GM23248 (cell line): ENCODE results near the gene UBE2N. TPM values are rescaled to one million over a fixed set of nuclear protein-coding genes. Genes with fewer than 3 reads are reported as not detected.
A peak's percentile ranks its signal among the peaks of the same experiment; 100 is the strongest.

Experiments
- DNase-seq: peaks from one replicate; pipeline ENCODE4 v3.0.0-alpha.2; 2015
- H2AFZ ChIP-seq: fragments of 200-600 bp; sonication (generic); 2 replicates; pipeline ENCODE4 v1.6.1; 2016; ENCODE audit warnings: antibody characterized with exemption
- H3F3A ChIP-seq: fragments of 200-600 bp; sonication (generic); 2 replicates; pipeline ENCODE4 v1.6.1; 2016; ENCODE audit warnings: mild to moderate bottlenecking, antibody characterized with exemption, mixed run types; ENCODE audit not compliant: insufficient read depth
- H3K27ac ChIP-seq: fragments of 200-600 bp; sonication (generic); 2 replicates; pipeline ENCODE4 v1.5.1; 2016; ENCODE audit warnings: mild to moderate bottlenecking
- H3K27me3 ChIP-seq: fragments of 200-600 bp; sonication (generic); replicated peaks from 2 replicates; pipeline ENCODE4 v1.6.1; 2016; ENCODE audit warnings: mild to moderate bottlenecking; ENCODE audit not compliant: insufficient read depth
- H3K36me3 ChIP-seq: fragments of 200-600 bp; sonication (generic); 2 replicates; pipeline ENCODE4 v1.6.1; 2016; ENCODE audit warnings: low read depth, mild to moderate bottlenecking
- H3K4me1 ChIP-seq: fragments of 200-600 bp; sonication (generic); 2 replicates; pipeline ENCODE4 v1.6.1; 2016; ENCODE audit warnings: mild to moderate bottlenecking; ENCODE audit not compliant: insufficient read depth
- H3K4me2 ChIP-seq: fragments of 200-600 bp; sonication (generic); one replicate; pipeline ENCODE4 v1.6.1; 2016; ENCODE audit warnings: mild to moderate bottlenecking; ENCODE audit not compliant: unreplicated experiment
- H3K4me3 ChIP-seq: fragments of 200-600 bp; sonication (generic); 2 replicates; pipeline ENCODE4 v1.5.1; 2016; ENCODE audit warnings: mild to moderate bottlenecking
- H3K79me2 ChIP-seq: fragments of 200-600 bp; sonication (generic); 2 replicates; pipeline ENCODE4 v1.6.1; 2016; ENCODE audit warnings: mild to moderate bottlenecking; ENCODE audit not compliant: insufficient read depth
- H3K9ac ChIP-seq: fragments of 200-600 bp; sonication (generic); 2 replicates; pipeline ENCODE4 v1.6.1; 2016; ENCODE audit warnings: mild to moderate bottlenecking
- H3K9me2 ChIP-seq: fragments of 200-600 bp; sonication (generic); 2 replicates; pipeline ENCODE4 v1.6.1; 2016; ENCODE audit warnings: mixed run types, mild to moderate bottlenecking, moderate library complexity; ENCODE audit not compliant: insufficient read depth
- H3K9me3 ChIP-seq: fragments of 200-600 bp; sonication (generic); one replicate; pipeline ENCODE4 v1.6.1; 2017; ENCODE audit warnings: low read depth
- H4K20me1 ChIP-seq: fragments of 200-600 bp; sonication (generic); 2 replicates; pipeline ENCODE4 v1.6.0; 2016; ENCODE audit not compliant: insufficient read depth
- EZH2 ChIP-seq: fragments of 200-600 bp; sonication (generic); IDR thresholded peaks from 2 replicates; pipeline ENCODE4 v1.6.1; 2018; ENCODE audit warnings: antibody characterized with exemption, mild to moderate bottlenecking; ENCODE audit not compliant: insufficient read depth, poor library complexity, severe bottlenecking
- EZH2phosphoT487 ChIP-seq: fragments of 200-600 bp; sonication (generic); IDR thresholded peaks from 2 replicates; pipeline ENCODE4 v1.6.1; 2018; ENCODE audit warnings: antibody characterized with exemption, moderate library complexity, mild to moderate bottlenecking, low read depth; ENCODE audit not compliant: insufficient read depth
- WGBS, 2 experiments: methylation state at CpG; one replicate each; pipeline ENCODE4 v1.1.6; 2015 to 2017; ENCODE audit warnings: low lambda C conversion rate in 2 of 2, low coverage in 1 of 2; ENCODE audit errors: missing lambda C conversion rate in 2 of 2; 5-methylcytosine and 5-hydroxymethylcytosine counted together
- in situ Hi-C: fragments of 300-500 bp; cut with MboI; formaldehyde crosslinking; loops from 2 replicates; pipeline ENCODE4 v1.15.0; 2020
- polyA plus RNA-seq: library from polyadenylated mRNA; unstranded; fragments of >200 nt; fragmentation: Nextera tagmentation; extraction: Ambion mirVana; gene quantifications from 2 replicates; pipeline ENCODE4 v1.2.1, GENCODE V29; 2016
- total RNA-seq: library from RNA; depleted of rRNA; stranded (reverse); fragments of >200 nt; shearing (Covaris generic); gene quantifications from 2 replicates; pipeline ENCODE4 v1.2.3, GENCODE V29; 2014

Gene UBE2N
- total and polyA plus RNA-seq, 2 experiments from 2014 or later, result 104 to 175 TPM

DNA sequence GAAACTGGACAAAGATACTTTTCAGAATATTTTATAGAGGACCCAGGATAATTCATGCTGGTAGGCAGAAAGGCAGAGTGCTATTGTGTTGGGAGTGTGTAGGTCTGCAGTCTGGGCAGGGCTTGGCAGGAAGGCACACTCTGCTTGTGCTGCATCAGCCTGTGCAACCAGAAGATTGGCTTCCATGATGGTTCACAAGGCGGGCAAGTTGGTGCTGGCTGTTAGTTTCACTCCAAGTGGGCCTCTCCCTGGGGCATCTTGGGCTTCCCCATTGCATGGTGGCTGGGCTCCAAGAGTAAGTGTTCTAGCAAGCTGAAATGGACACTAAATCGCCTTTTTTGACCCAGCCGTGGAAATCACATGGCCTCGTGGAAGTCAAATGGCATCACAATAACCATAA lies 1.8 kb upstream of the UBE2N start:
- H3K4me1 ChIP-seq, result peaks cover 23% of the 10 kb centered on the region
- peaks cover 19% of the 10 kb centered on the region; the same call in 1 of the 2 replicates for H4K20me1 ChIP-seq
- no peak for DNase-seq
- no peak overlapping the region for H3K9ac ChIP-seq
- in situ Hi-C loops, result no loop called here
- peaks cover 31% of the 10 kb centered on the region for H3K79me2 ChIP-seq
- H3F3A ChIP-seq, result peaks cover 11% of the 10 kb centered on the region
- no peaks in the 10 kb centered on the region for H3K36me3 ChIP-seq
- H3K27me3 ChIP-seq, result no peaks in the 10 kb centered on the region
- H3K9me3 ChIP-seq, result no peaks in the 10 kb centered on the region
- no peak overlapping the region for H3K27ac ChIP-seq
- WGBS, 2 experiments, result 95 to 99% methylated on average over 4 of the region's 4 CpGs
- peak overlapping the region; percentile 98; the same call in 1 of the 2 replicates for H2AFZ ChIP-seq
- no peak for TF ChIP-seq EZH2
- no peak overlapping the region for H3K4me2 ChIP-seq
- no peaks in the 10 kb centered on the region for H3K9me2 ChIP-seq
- no peak overlapping the region for H3K4me3 ChIP-seq

DNA sequence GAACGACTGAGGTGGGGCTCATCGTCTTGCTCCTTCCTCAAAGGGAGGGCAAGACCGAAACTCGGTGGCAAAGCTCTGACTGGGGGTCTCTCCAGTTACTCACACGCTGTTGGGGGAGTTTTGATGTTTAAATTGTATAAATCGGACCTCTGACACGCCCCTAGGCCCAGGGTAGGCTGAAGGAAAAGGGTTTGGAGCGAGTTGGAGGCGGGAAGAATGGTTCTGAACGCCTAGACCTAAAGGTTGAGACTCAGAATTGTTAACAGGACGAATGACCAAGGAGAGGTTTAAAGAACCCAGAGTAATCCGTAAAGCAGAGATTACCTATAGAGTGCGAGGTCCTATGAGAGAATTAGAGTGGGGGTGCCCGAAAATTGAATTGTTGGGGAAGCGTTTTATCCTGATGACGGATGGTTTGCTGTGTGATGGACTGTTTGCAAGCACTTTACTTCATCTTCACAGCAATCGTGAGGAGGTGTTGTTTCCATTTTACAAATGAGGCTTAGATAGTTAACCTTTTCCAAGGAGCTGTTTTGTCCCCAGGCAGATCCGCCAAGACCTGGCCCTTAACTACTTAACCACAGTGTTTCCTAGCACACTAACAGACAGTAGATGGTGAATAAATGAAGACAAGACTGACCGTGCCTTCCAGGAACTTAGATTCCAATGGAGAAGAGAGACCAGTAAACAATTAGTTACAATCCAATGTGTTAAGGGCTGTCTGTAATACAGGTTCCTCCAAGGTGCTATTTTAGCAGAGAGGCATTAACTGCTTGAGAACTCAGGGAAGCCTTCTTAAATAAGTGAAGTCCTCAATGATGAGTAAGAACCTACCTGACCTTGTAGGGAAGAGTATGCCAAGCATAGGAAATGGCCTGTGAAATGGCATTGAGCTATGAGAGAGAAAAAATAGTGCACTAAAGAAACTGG lies 929 bp upstream of the UBE2N start:
- 3 to 5% methylated on average over 19 of the region's 19 CpGs for WGBS, 2 experiments
- Histone ChIP-seq H3K9me3 (no peaks in the 10 kb centered on the region), H3K79me2 (peaks cover 40% of the 10 kb centered on the region), H4K20me1 (peaks cover 24% of the 10 kb centered on the region; the same call in 1 of the 2 replicates), H3K36me3 (no peaks in the 10 kb centered on the region), H3K4me2 (peak overlapping the region; percentile 98), H3K4me1 (peaks cover 25% of the 10 kb centered on the region), H3F3A (peaks cover 11% of the 10 kb centered on the region), H3K9ac (peak overlapping the region; percentile 95), H3K9me2 (no peaks in the 10 kb centered on the region), H3K4me3 (peak overlapping the region; percentile 92), H3K27ac (peak overlapping the region; percentile 92), H3K27me3 (no peaks in the 10 kb centered on the region), H2AFZ (peak overlapping the region; percentile 98)
- peak; percentile 31 for DNase-seq
- in situ Hi-C loops, result no loop called here
- no peak for TF ChIP-seq EZH2
- no peak for TF ChIP-seq EZH2phosphoT487

DNA sequence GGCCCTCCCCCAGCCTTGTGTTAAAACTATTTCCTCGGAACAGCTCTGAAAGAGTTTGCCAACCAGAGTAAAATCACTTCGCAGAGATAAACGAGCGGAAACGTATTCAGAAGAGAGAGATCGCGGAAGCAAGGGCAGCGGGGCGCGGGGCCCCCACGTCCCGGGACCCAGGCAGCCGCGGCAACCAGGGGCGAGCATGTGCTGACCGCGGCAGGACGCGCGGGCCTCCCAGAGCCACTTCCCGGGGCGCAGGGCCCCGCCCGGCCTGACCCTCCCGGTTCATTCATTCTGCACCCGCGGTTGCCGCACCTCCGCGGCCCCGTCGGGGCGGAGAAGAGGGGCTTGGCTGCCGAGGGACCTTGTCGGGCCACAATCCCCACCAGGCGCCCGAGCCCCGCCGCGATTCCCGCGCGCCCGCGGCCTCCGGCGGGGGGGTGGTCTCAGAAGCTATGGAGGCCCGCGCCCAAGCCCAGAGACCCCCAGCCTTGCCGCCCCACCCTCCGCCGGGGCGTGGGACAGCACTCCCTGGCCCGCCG lies 598 bp downstream of the UBE2N start:
- H3K27me3 ChIP-seq, result no peaks in the 10 kb centered on the region
- DNase-seq, result peak; percentile 69
- 0 to 1% methylated on average over 39 to 55 of the region's 55 CpGs for WGBS, 2 experiments
- H3K4me1 ChIP-seq, result peaks cover 26% of the 10 kb centered on the region
- H3K9me2 ChIP-seq, result no peaks in the 10 kb centered on the region
- H3K79me2 ChIP-seq, result peaks cover 55% of the 10 kb centered on the region
- peak overlapping the region; percentile 98 for H2AFZ ChIP-seq
- peaks cover 36% of the 10 kb centered on the region; the same call in 1 of the 2 replicates for H4K20me1 ChIP-seq
- H3K4me3 ChIP-seq, result peak overlapping the region; percentile 92
- no peak for TF ChIP-seq EZH2phosphoT487
- no peak for TF ChIP-seq EZH2
- H3K36me3 ChIP-seq, result no peaks in the 10 kb centered on the region
- H3K9ac ChIP-seq, result peak overlapping the region; percentile 95
- no peaks in the 10 kb centered on the region for H3K9me3 ChIP-seq
- in situ Hi-C loops, result no loop called here
- H3F3A ChIP-seq, result peaks cover 11% of the 10 kb centered on the region
- peak overlapping the region; percentile 98 for H3K4me2 ChIP-seq
- peak overlapping the region; percentile 92 for H3K27ac ChIP-seq

DNA sequence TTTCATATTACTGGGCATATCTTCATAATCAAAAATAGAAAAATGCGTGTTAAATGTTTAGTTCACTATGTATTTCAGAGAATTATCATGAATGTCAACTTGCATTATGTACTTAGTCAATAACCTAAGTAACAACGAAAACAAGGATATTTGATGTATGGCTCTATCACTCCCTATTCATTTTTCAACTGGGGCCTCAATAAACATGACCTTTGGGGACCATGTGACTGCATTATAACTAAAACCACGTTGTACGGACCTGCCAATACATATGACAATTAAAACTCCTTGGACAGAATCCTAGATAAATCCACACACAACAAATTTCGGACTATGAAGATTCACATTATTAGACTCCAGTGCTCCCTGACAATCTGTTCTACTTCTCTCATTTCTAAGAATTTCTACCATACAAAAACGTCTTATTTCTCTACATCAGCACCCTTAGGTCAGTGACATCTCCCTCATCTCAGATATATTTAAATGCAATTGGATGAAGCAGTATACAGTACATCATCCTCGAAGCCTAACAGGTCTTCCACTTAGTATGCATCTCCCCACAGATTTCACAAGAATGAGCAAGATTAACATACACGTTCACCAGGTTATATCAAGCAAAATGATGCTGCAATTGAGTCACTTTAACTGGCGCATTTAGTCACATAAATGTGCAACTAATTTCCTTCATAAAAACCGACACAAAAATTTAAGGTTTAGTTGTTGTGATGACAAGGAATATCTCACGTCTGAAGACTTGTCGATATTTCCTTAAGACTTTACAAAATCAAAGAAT lies 1.5 kb downstream of the UBE2N start:
- Histone ChIP-seq H3K4me2 (peak overlapping the region; percentile 98), H3K9me3 (no peaks in the 10 kb centered on the region), H4K20me1 (peaks cover 38% of the 10 kb centered on the region; the same call in 1 of the 2 replicates), H3K27ac (peak overlapping the region; percentile 92), H3F3A (peaks cover 11% of the 10 kb centered on the region), H3K36me3 (no peaks in the 10 kb centered on the region), H3K27me3 (no peaks in the 10 kb centered on the region), H3K9me2 (no peaks in the 10 kb centered on the region), H3K9ac (peak overlapping the region; percentile 95), H2AFZ (peak overlapping the region; percentile 98), H3K4me1 (peaks cover 33% of the 10 kb centered on the region), H3K4me3 (peak overlapping the region; percentile 92), H3K79me2 (peaks cover 64% of the 10 kb centered on the region)
- TF ChIP-seq EZH2, result no peak
- no peak for TF ChIP-seq EZH2phosphoT487
- WGBS, 2 experiments, result 18 to 19% methylated on average over 12 of the region's 12 CpGs
- in situ Hi-C loops, result no loop called here
- peak; percentile 75 for DNase-seq
